Measurements from ENCODE around the gene RBM47. TPM values are rescaled to one million over a fixed set of nuclear protein-coding genes. Genes with fewer than 3 reads are reported as not detected.

The RBM47 gene
- total RNA-seq, 2 donors from 2014 or later, result 301 to 304 TPM

DNA sequence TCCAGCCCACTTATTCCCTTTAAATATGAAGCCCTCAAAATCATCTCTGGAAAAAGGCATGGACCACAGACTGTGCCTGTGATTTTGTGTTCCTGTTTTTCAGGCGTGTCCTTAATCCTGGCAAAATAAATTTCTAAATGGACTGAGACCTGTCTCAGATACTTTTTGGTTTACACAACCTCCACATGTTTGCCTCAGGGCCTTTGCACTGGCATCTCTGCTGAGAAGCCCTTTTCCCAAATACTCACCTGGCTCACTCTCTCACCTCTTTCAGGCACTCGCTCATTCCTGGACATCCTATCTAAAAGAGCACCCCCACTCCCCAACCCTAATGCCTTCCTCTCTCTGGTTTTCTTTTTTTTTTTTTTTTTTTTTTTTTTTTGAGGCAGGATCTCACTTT lies 254.0 kb downstream of the RBM47 start:
- ATAC-seq (no peak), DNase-seq (no peak)

DNA sequence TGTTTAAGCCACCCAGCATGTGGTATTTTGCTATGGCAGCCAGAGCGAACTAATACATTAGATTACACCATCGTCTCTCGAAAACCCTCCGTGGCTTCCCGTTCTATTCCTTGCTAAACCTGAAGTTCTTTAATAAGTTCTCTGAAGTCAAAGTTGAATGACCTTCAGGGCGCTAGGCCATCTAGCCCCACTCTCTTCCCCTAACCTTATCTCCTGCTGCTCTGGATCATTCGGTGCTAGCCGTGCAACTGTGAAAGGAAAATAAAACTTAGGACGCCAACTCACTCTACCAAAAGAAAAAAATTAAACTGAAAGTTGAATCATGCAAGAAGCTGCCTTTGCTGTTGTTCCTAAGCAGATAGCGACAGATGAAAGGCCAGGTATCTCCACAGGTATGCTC lies 254.6 kb downstream of the RBM47 start:
- intact Hi-C loops (cut with DNase I, micrococcal nuclease), result no loop called here
- ATAC-seq (no peak), DNase-seq (no peak)

More for the DNA sequence above, 254.0 kb downstream of the RBM47 start:
- intact Hi-C loops (cut with DNase I, micrococcal nuclease), result no loop called here

DNA sequence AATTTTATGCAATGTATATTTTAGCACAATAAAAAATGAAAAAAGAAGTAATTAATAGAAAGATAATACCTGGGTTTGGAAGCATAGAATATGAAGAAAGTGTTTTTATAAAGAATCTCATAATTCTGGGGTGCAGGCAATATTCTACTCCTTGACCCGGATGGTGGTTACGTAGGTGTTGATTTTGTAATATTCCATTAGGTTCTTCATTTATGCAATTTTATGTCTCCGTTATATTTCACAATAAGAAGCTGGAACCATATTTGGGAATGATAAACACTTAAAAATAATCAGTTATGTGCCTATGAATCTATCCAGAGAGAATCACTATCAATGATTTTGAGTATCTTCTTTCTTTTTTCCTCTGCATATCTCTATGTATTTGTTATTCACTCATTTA lies 256.0 kb downstream of the RBM47 start:
- no peak for DNase-seq
- intact Hi-C loops (cut with DNase I, micrococcal nuclease), result no loop called here
- no peak for ATAC-seq

Small RNA genes lying within 50 kb of the gene (microRNA-seq; reads per million reads assigned to microRNA genes)
- 2.7 to 4.8 reads per million in 2 donors for gene MIR4802

Other genes with a start within 250 kb of the RBM47 start
- 1 to 10 TPM; 8.6 to 9.9 TPM for gene NSUN7, start 120.1 kb upstream of the RBM47 start, total RNA-seq

All from left colon (tissue), 2 donors.